IMR-90 (cell line): ENCODE measurements around the gene SCAMP1. TPM values are rescaled to one million over a fixed set of nuclear protein-coding genes. Genes with fewer than 3 reads are reported as not detected.

Experiments used
- ATAC-seq: fragments of 200-7000 bp; cut with Tn5 transposase; 2 replicates; pipeline ENCODE4 v1.9.1; 2020; ENCODE audit warnings: low read depth, mild to moderate bottlenecking, moderate library complexity
- BruUV-seq: library from RNA; stranded (reverse); fragments of 400-500 nt; replicated peaks from 2 replicates; lab custom pipeline; 2021; lab: Mats Ljungman, UMichigan
- CTCF ChIA-PET: fragments of 300-600 bp; formaldehyde crosslinking; extraction: SDS; loops from one replicate; lab custom pipeline; 2021; ENCODE audit warnings: antibody characterized with exemption; lab: Yijun Ruan, JAX
- POLR2A ChIA-PET: fragments of 300-600 bp; sonication (Branson Sonifier 250); formaldehyde crosslinking; loops from one replicate; lab custom pipeline; 2022; ENCODE audit warnings: antibody characterized with exemption; ENCODE audit not compliant: unreplicated experiment; lab: Charles Lee
- DNase-seq: peaks from one replicate; pipeline ENCODE4 v3.0.0; 2013
- H2AFZ ChIP-seq: replicated peaks from 2 replicates; pipeline ENCODE3; 2013; ENCODE audit warnings: low read length, mild to moderate bottlenecking; ENCODE audit not compliant: poor library complexity
- H2AK5ac ChIP-seq: 2 replicates; pipeline ENCODE4 v1.6.1; 2013; ENCODE audit warnings: low read depth, low read length, inconsistent platforms
- H2AK9ac ChIP-seq: replicated peaks from 2 replicates; pipeline ENCODE3; 2013; ENCODE audit warnings: mild to moderate bottlenecking, low read depth, low read length, moderate library complexity; ENCODE audit not compliant: poor library complexity
- H2BK120ac ChIP-seq: 2 replicates; pipeline ENCODE4 v1.6.1; 2013; ENCODE audit warnings: low read depth, low read length, inconsistent platforms
- H2BK15ac ChIP-seq: 3 replicates; pipeline ENCODE4 v1.6.1; 2013; ENCODE audit warnings: low read depth, low read length, inconsistent platforms
- H2BK20ac ChIP-seq: 2 replicates; pipeline ENCODE4 v1.6.1; 2013; ENCODE audit warnings: low read depth, mild to moderate bottlenecking, inconsistent platforms, low read length, moderate library complexity
- H2BK5ac ChIP-seq: 2 replicates; pipeline ENCODE4 v1.6.1; 2013; ENCODE audit warnings: mild to moderate bottlenecking, low read depth, low read length, inconsistent platforms; ENCODE audit not compliant: poor library complexity, severe bottlenecking
- H3K14ac ChIP-seq: replicated peaks from 2 replicates; pipeline ENCODE4 v1.6.1; 2013; ENCODE audit warnings: low read depth, low read length, inconsistent platforms
- H3K18ac ChIP-seq: 2 replicates; pipeline ENCODE4 v1.6.1; 2013; ENCODE audit warnings: low read depth, low read length, control low read depth
- H3K23ac ChIP-seq: 2 replicates; pipeline ENCODE4 v1.6.1; 2013; ENCODE audit warnings: low read depth, low read length, inconsistent platforms
- H3K27ac ChIP-seq: 2 replicates; pipeline ENCODE4 v1.5.1; 2013; ENCODE audit warnings: mild to moderate bottlenecking, control low read depth, low read length; ENCODE audit not compliant: insufficient read depth
- H3K27me3 ChIP-seq: 2 replicates; pipeline ENCODE4 v1.6.1; 2013; ENCODE audit warnings: low read length; ENCODE audit not compliant: control insufficient read depth, insufficient read depth
- H3K36me3 ChIP-seq: 2 replicates; pipeline ENCODE4 v1.6.1; 2013; ENCODE audit warnings: low read length, mixed read lengths; ENCODE audit not compliant: control insufficient read depth, insufficient read depth
- H3K4ac ChIP-seq: 2 replicates; pipeline ENCODE4 v1.6.1; 2013; ENCODE audit warnings: low read depth, low read length, inconsistent platforms
- H3K4me1 ChIP-seq: 2 replicates; pipeline ENCODE4 v1.6.1; 2013; ENCODE audit warnings: low read length, mixed read lengths; ENCODE audit not compliant: control insufficient read depth, insufficient read depth
- H3K4me2 ChIP-seq: 2 replicates; pipeline ENCODE4 v1.6.1; 2013; ENCODE audit warnings: low read depth, mild to moderate bottlenecking, control low read depth, low read length, moderate library complexity
- H3K4me3 ChIP-seq: 2 replicates; pipeline ENCODE4 v1.5.1; 2013; ENCODE audit warnings: low read depth, mild to moderate bottlenecking, control low read depth, low read length, moderate library complexity; ENCODE audit not compliant: insufficient read depth
- H3K56ac ChIP-seq: 2 replicates; pipeline ENCODE4 v1.6.1; 2013; ENCODE audit warnings: low read length, inconsistent platforms; ENCODE audit not compliant: insufficient read depth; ENCODE audit errors: extremely low read depth
- H3K79me1 ChIP-seq, 2 experiments: 2 replicates each; pipeline ENCODE4 v1.6.1; 2013; ENCODE audit warnings: low read length in 2 of 2, inconsistent platforms in 1 of 2, low read depth in 1 of 2
- H3K9ac ChIP-seq: 2 replicates; pipeline ENCODE4 v1.6.1; 2013; ENCODE audit warnings: low read depth, low read length, control low read depth
- H3K9me1 ChIP-seq: 2 replicates; pipeline ENCODE4 v1.6.1; 2013; ENCODE audit warnings: low read length, inconsistent platforms; ENCODE audit not compliant: insufficient read depth
- H3K9me3 ChIP-seq: 2 replicates; pipeline ENCODE4 v1.6.1; 2013; ENCODE audit warnings: low read length; ENCODE audit not compliant: control insufficient read depth, insufficient read depth
- H4K20me1 ChIP-seq: 2 replicates; pipeline ENCODE4 v1.6.1; 2013; ENCODE audit warnings: low read length, inconsistent platforms; ENCODE audit not compliant: insufficient read depth
- H4K5ac ChIP-seq: 2 replicates; pipeline ENCODE4 v1.6.1; 2013; ENCODE audit warnings: mild to moderate bottlenecking, low read depth, low read length, control low read depth
- H4K8ac ChIP-seq, 2 experiments: 2 replicates each; pipeline ENCODE4 v1.6.1; 2013; ENCODE audit warnings: low read depth in 2 of 2, low read length in 2 of 2, control low read depth in 1 of 2, inconsistent platforms in 1 of 2
- H4K91ac ChIP-seq: 2 replicates; pipeline ENCODE4 v1.6.1; 2013; ENCODE audit warnings: low read depth, low read length, inconsistent platforms; ENCODE audit not compliant: insufficient read depth
- BHLHE40 ChIP-seq: fragments of 150-350 bp; IDR thresholded peaks from 2 replicates; pipeline ENCODE4 v1.6.1; 2016; ENCODE audit warnings: mild to moderate bottlenecking, low read depth, low read length
- CEBPB ChIP-seq: IDR thresholded peaks from 2 replicates; pipeline ENCODE4 v1.6.1; 2012; ENCODE audit warnings: low read depth, low read length, improper control_type of control experiment
- CHD1 ChIP-seq: IDR thresholded peaks from 2 replicates; pipeline ENCODE4 v1.6.1; 2012; ENCODE audit warnings: low read depth, low read length, improper control_type of control experiment
- ELK1 ChIP-seq: fragments of 150-350 bp; IDR thresholded peaks from 2 replicates; pipeline ENCODE4 v1.6.1; 2016; ENCODE audit warnings: low read depth, mild to moderate bottlenecking, low read length, moderate library complexity, borderline replicate concordance
- FOS ChIP-seq: fragments of 150-350 bp; IDR thresholded peaks from 2 replicates; pipeline ENCODE4 v1.6.1; 2016; ENCODE audit warnings: low read depth, low read length
- MAFK ChIP-seq: IDR thresholded peaks from 2 replicates; pipeline ENCODE4 v1.6.1; 2012; ENCODE audit warnings: low read depth, low read length, improper control_type of control experiment
- MAZ ChIP-seq: IDR thresholded peaks from 2 replicates; pipeline ENCODE4 v1.6.1; 2012; ENCODE audit warnings: low read depth, mild to moderate bottlenecking, low read length, improper control_type of control experiment, moderate library complexity, borderline replicate concordance
- MXI1 ChIP-seq: IDR thresholded peaks from 2 replicates; pipeline ENCODE4 v1.6.1; 2012; ENCODE audit warnings: low read depth, mild to moderate bottlenecking, low read length, moderate library complexity, borderline replicate concordance
- NFE2L2 ChIP-seq: fragments of 150-350 bp; IDR thresholded peaks from 2 replicates; pipeline ENCODE4 v1.6.1; 2016; ENCODE audit warnings: low read depth, mild to moderate bottlenecking, low read length
- POLR2A ChIP-seq: IDR thresholded peaks from 2 replicates; pipeline ENCODE4 v1.6.1; 2012; ENCODE audit warnings: mild to moderate bottlenecking, low read depth, low read length
- RAD21 ChIP-seq: IDR thresholded peaks from 2 replicates; pipeline ENCODE4 v1.6.1; 2012; ENCODE audit warnings: low read length, improper control_type of control experiment
- RCOR1 ChIP-seq: IDR thresholded peaks from 2 replicates; pipeline ENCODE4 v1.6.1; 2012; ENCODE audit warnings: mild to moderate bottlenecking, low read length, improper control_type of control experiment; ENCODE audit not compliant: insufficient replicate concordance
- RFX5 ChIP-seq: IDR thresholded peaks from 2 replicates; pipeline ENCODE4 v1.8.0; 2012; ENCODE audit warnings: low read depth, mild to moderate bottlenecking, low read length, moderate library complexity
- SMC3 ChIP-seq: fragments of 150-350 bp; IDR thresholded peaks from 2 replicates; pipeline ENCODE4 v1.6.1; 2016; ENCODE audit warnings: low read depth, mild to moderate bottlenecking, antibody characterized with exemption, low read length, moderate library complexity
- WGBS, 2 experiments: methylation state at CpG; one replicate each; pipeline versions ENCODE4 v1.1.5 to v1.1.7; 2013; ENCODE audit warnings: missing lambda C conversion rate in 2 of 2; ENCODE audit not compliant: insufficient read length in 1 of 2; ENCODE audit errors: extremely low coverage in 2 of 2; 5-methylcytosine and 5-hydroxymethylcytosine counted together
- dilution Hi-C: fragments of 300-500 bp; cut with HindIII; formaldehyde crosslinking; loops from one replicate; pipeline ENCODE4 v1.14.3; 2018; ENCODE audit warnings: low sequenced_read_pairs; ENCODE audit not compliant: unreplicated experiment
- in situ Hi-C: fragments of 300-500 bp; cut with MboI; formaldehyde crosslinking; loops from 3 replicates; pipeline ENCODE4 v1.14.3; 2019; ENCODE audit warnings: low sequenced_read_pairs, inconsistent platforms, mixed read lengths
- intact Hi-C: fragments of 100-400 bp; cut with micrococcal nuclease; formaldehyde crosslinking; loops from 2 replicates; pipeline ENCODE4 v1.10.0; 2022
- polyA plus RNA-seq, 3 experiments: library from polyadenylated mRNA; depleted of rRNA; stranded (reverse); fragments of >200 nt; gene quantifications; 2 replicates each; pipeline ENCODE4 v1.2.3, GENCODE V29; 2012; ENCODE audit warnings: low replicate concordance in 1 of 3
- total RNA-seq: library from RNA; depleted of rRNA; stranded (reverse); fragments of >200 nt; gene quantifications from 2 replicates; pipeline ENCODE4 v1.2.3, GENCODE V29; 2012
- TF ChIP-seq, protein P1 (sequence below): fragments of 150-350 bp; IDR thresholded peaks from 2 replicates; pipeline ENCODE4 v1.6.1; 2017; ENCODE audit warnings: mild to moderate bottlenecking, antibody characterized with exemption, low read length, low read depth
- TF ChIP-seq, protein P2 (sequence below): conservative IDR thresholded peaks from 2 replicates; pipeline ENCODE4 v1.5.1; 2012; ENCODE audit warnings: mild to moderate bottlenecking, low read depth, low read length, improper control_type of control experiment

Gene SCAMP1
- total and polyA plus RNA-seq, 2 of the 4 experiments (the other 2 are of a cell fraction), result 13.5 to 114 TPM

DNA sequence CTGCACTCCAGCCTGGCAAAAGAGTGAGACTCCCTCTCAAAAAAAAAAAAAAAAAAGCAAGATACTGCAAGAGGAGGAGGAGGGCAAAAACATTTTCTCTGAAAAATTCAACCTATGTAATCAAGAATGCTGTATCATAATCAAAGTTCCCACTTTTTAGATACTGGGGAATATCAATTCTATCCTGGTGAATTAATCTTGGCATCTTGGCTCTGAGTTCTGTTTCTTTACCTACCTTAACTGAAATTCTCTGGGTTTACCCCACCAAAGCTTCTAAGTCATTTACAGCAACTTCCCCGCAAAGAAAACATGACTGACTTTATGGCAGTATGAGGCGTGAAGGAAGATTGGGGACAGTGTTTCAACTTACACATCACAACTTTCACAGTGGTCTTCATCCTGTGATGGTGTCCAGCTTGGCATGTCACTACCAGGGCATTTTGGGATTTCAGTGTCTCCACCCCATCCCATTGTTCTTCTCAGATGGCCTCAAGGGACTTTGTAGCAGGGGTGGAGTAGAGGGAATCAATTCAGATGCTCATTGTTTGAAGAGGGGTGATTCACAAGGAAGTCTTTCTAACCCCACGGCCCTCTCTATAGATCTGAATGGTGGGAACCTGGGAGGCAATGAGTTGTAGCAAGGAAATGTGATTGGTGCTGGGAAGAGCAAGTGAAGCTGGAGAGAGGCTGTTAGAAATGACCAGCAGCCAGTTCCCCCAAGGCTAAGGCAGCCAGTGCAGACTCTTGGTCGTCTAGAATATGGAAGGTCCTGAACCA, 130.5 kb downstream of the SCAMP1 start:
- H2BK5ac ChIP-seq, result no peak overlapping the region
- peak; percentile 22 for DNase-seq
- no peak overlapping the region for H2AK5ac ChIP-seq
- H2AFZ ChIP-seq, result no peak overlapping the region
- no peaks in the 10 kb centered on the region for H3K9me3 ChIP-seq
- in situ Hi-C loops, result no loop called here
- no CpG with 5 or more reads among the region's 4 CpGs for WGBS, 2 experiments
- peaks cover 25 to 51% of the 10 kb centered on the region in 2 experiments for H3K79me1 ChIP-seq
- no peak overlapping the region for H4K91ac ChIP-seq
- no peak overlapping the region for H3K56ac ChIP-seq
- no peak overlapping the region for H4K8ac ChIP-seq
- no peak overlapping the region for H3K23ac ChIP-seq
- dilution Hi-C loops, result no loop called here
- no peak overlapping the region for H3K4me3 ChIP-seq
- no TSS peak for BruUV-seq
- POLR2A ChIA-PET, result no interaction called here
- TF ChIP-seq SMC3, result no peak
- no peak for TF ChIP-seq MAFK
- TF ChIP-seq MAZ, result no peak
- TF ChIP-seq, protein P1, sequence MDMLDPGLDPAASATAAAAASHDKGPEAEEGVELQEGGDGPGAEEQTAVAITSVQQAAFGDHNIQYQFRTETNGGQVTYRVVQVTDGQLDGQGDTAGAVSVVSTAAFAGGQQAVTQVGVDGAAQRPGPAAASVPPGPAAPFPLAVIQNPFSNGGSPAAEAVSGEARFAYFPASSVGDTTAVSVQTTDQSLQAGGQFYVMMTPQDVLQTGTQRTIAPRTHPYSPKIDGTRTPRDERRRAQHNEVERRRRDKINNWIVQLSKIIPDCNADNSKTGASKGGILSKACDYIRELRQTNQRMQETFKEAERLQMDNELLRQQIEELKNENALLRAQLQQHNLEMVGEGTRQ, result no peak
- no peak for TF ChIP-seq RCOR1
- TF ChIP-seq RAD21, result no peak
- TF ChIP-seq NFE2L2, result no peak
- TF ChIP-seq ELK1, result no peak
- no peak for TF ChIP-seq CEBPB
- no peak for TF ChIP-seq RFX5
- TF ChIP-seq, protein P2, sequence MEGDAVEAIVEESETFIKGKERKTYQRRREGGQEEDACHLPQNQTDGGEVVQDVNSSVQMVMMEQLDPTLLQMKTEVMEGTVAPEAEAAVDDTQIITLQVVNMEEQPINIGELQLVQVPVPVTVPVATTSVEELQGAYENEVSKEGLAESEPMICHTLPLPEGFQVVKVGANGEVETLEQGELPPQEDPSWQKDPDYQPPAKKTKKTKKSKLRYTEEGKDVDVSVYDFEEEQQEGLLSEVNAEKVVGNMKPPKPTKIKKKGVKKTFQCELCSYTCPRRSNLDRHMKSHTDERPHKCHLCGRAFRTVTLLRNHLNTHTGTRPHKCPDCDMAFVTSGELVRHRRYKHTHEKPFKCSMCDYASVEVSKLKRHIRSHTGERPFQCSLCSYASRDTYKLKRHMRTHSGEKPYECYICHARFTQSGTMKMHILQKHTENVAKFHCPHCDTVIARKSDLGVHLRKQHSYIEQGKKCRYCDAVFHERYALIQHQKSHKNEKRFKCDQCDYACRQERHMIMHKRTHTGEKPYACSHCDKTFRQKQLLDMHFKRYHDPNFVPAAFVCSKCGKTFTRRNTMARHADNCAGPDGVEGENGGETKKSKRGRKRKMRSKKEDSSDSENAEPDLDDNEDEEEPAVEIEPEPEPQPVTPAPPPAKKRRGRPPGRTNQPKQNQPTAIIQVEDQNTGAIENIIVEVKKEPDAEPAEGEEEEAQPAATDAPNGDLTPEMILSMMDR, result no peak
- no peak for TF ChIP-seq POLR2A
- TF ChIP-seq CHD1, result no peak
- no peak for TF ChIP-seq BHLHE40
- TF ChIP-seq FOS, result no peak
- no peak for TF ChIP-seq MXI1
- H3K4me1 ChIP-seq, result no peaks in the 10 kb centered on the region
- H2BK120ac ChIP-seq, result no peak overlapping the region
- no peak overlapping the region for H3K4me2 ChIP-seq
- H3K14ac ChIP-seq, result no peak overlapping the region
- peaks cover 17% of the 10 kb centered on the region; the same call in 1 of the 2 replicates for H4K20me1 ChIP-seq
- H4K5ac ChIP-seq, result no peak overlapping the region
- no peak for ATAC-seq
- H2BK20ac ChIP-seq, result no peak overlapping the region
- H3K9ac ChIP-seq, result no peak overlapping the region
- H3K36me3 ChIP-seq, result peaks cover 32% of the 10 kb centered on the region
- intact Hi-C loops, result no loop called here
- CTCF ChIA-PET, result no interaction called here
- no peak overlapping the region for H3K27ac ChIP-seq
- H3K9me1 ChIP-seq, result peaks cover 5% of the 10 kb centered on the region
- H3K27me3 ChIP-seq, result no peaks in the 10 kb centered on the region
- H2BK15ac ChIP-seq, result no peak overlapping the region
- no peak overlapping the region for H3K18ac ChIP-seq
- no peak overlapping the region for H3K4ac ChIP-seq
- no peak overlapping the region for H2AK9ac ChIP-seq
